Brain microvascular endothelial cell (primary cell): Measurements from ENCODE around the gene CBLB.
"Not testable (repeated sequence)": the region's sequence is repeated elsewhere in the genome, so short reads cannot be mapped to it uniquely, and the experiment has no call there.

Experiments used
- DNase-seq: peaks from one replicate; pipeline ENCODE4 v3.0.0-alpha.2; 2020
- H3K27ac ChIP-seq: fragments of 250-450 bp; sonication (Bioruptor Pico); 2 replicates; pipeline ENCODE4 v1.5.1; 2020; ENCODE audit warnings: mild to moderate bottlenecking, moderate library complexity
- H3K27me3 ChIP-seq: fragments of 250-450 bp; sonication (Bioruptor Pico); replicated peaks from 2 replicates; pipeline ENCODE4 v1.5.1; 2020; ENCODE audit warnings: mild to moderate bottlenecking
- H3K36me3 ChIP-seq: fragments of 250-450 bp; sonication (Bioruptor Pico); replicated peaks from 2 replicates; pipeline ENCODE4 v1.5.1; 2020; ENCODE audit warnings: mild to moderate bottlenecking
- H3K4me3 ChIP-seq: 2 replicates; pipeline ENCODE4 v1.5.1; 2011; ENCODE audit warnings: low read depth, mild to moderate bottlenecking, control low read depth, low read length, moderate library complexity
- CTCF ChIP-seq: IDR thresholded peaks from 2 replicates; pipeline ENCODE4 v1.5.1; 2011; ENCODE audit warnings: low read depth, mild to moderate bottlenecking, moderate library complexity, low read length, control low read depth, inconsistent platforms; ENCODE audit errors: missing control alignments
- in situ Hi-C: cut with HindIII; loops from 2 replicates; pipeline ENCODE4 v1.10.0; 2017; ENCODE audit warnings: low sequenced_read_pairs, low pct_ligation_motif_present

The CBLB gene

GRCh38 chr3:105762749-105763658 is 105.8 kb downstream of the CBLB start:
- Histone ChIP-seq H3K36me3 (no peaks in the 10 kb centered on the region), H3K4me3 (no peak overlapping the region), H3K27me3 (no peaks in the 10 kb centered on the region), H3K27ac (no peak overlapping the region)
- no peak for DNase-seq
- TF ChIP-seq CTCF, result no peak
- in situ Hi-C loops, result no loop called here

GRCh38 chr3:105762214-105762613 is 106.6 kb downstream of the CBLB start:
- DNase-seq, in situ Hi-C loops, H3K27me3 ChIP-seq, H3K36me3 ChIP-seq, H3K4me3 ChIP-seq, H3K27ac ChIP-seq: not testable (repeated sequence)

DNA sequence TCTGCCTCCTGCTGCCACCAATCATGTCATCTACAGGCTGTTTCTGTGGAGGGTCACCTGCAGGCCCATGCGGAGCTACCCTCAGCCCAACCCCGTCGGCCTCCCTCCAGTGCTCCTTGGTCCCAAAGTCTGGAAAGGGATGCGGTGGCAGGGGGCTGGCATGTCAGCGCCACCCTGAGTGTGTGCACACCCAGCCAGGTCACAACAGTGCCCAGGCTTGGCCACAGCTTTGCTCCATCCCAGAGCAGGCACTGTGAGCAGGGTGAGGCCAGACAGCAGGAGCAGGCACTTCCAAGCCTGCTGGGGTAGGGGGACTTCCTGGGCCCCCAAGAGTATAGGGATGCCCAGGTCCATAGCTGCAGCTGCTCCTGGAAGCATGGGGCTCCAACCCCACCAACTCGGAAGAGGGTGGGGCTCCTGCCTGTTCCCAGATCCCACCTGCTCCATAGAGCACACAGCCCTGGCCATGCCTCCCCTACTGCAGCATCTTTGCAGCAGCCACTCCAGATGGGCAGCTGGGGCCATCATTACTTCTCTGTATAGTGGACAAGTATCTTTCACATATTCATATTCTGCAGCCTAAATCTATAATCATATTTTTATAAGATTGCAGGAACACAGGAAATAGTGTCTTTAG is 109.3 kb downstream of the CBLB start:
- H3K27ac ChIP-seq, result no peak overlapping the region
- no peaks in the 10 kb centered on the region for H3K27me3 ChIP-seq
- no peak overlapping the region for H3K4me3 ChIP-seq
- H3K36me3 ChIP-seq, result no peaks in the 10 kb centered on the region
- in situ Hi-C loops, result no loop called here
- no peak for TF ChIP-seq CTCF
- no peak for DNase-seq

- DNase-seq, result no peak
- H3K36me3 ChIP-seq, result no peaks in the 10 kb centered on the region
- H3K27me3 ChIP-seq, result no peaks in the 10 kb centered on the region
- no peak for TF ChIP-seq CTCF
- in situ Hi-C loops, result no loop called here
- H3K27ac ChIP-seq, result no peak overlapping the region
- no peak overlapping the region for H3K4me3 ChIP-seq
Observed at GRCh38 chr3:105758451-105758850, 110.4 kb downstream of the CBLB start.

- Histone ChIP-seq H3K27me3 (no peaks in the 10 kb centered on the region), H3K4me3 (no peak overlapping the region), H3K27ac (no peak overlapping the region), H3K36me3 (no peaks in the 10 kb centered on the region)
- no peak for TF ChIP-seq CTCF
- in situ Hi-C loops, result no loop called here
- DNase-seq, result no peak
Observed at GRCh38 chr3:105755121-105755886, 113.5 kb downstream of the CBLB start.
